ENCODE data around the gene PCDH9.

- TF ChIP-seq POLR2A (IDR thresholded peaks at IDR 0.05) (no peak), CTCF (IDR thresholded peaks at IDR 0.05) (no peak)
Observed at GRCh38 chr13:66693656-66694055, 536.5 kb downstream of the PCDH9 start.
